T-helper 22 cell (primary cell): ENCODE measurements around the gene ARHGEF19.
"Not testable (repeated sequence)": the region's sequence is repeated elsewhere in the genome, so short reads cannot be mapped to it uniquely, and the experiment has no call there.

Experiments used
- DNase-seq: peaks from one replicate; pipeline ENCODE4 v3.0.0-alpha.2; 2020; ENCODE audit warnings: low read depth

The ARHGEF19 gene

DNA sequence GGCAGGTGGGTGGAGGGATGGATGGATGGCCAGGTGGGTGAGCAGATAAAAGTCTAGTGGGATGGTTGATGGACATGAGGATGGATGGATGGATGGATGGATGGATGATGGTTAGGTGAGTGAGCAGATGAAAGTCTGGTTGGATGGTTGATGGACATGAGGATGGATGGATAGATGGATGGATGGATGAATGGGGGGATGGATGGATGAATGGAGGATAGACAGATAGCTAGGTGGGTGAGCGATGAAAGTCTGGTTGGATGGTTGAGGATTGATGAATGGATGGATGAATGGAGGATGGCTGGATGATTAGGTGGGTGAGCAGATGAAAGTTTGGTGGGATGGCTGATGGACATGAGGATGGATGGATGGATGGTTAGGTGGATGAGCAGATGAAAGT lies 9.0 kb upstream of the ARHGEF19 start:
- no peak for DNase-seq

DNA sequence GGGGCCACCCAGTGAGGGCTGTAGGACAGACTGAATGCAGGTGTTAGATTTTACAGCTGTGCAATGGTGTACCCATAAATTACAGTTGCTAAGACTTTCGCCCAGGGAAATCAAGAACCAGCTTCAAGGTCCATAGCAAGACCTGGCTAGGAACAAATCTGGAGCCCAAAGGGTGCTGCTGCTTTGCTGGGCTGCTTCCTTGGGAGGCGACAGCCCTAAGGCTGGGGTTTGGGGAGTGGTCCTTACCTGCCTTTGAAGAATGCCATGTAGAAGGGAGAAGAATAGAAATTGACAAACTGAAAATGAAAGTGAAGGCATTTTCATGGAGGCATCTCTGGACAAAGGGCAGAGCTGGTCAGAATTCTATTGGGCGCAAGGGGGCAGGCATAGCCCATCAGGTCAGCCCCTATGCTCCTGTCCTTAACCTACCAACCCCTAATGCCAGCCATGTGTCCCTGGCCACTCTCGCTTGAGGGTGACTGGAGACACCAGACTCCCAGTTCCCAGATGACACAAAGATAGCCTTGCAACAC lies 7.6 kb upstream of the ARHGEF19 start:
- no peak for DNase-seq

DNA sequence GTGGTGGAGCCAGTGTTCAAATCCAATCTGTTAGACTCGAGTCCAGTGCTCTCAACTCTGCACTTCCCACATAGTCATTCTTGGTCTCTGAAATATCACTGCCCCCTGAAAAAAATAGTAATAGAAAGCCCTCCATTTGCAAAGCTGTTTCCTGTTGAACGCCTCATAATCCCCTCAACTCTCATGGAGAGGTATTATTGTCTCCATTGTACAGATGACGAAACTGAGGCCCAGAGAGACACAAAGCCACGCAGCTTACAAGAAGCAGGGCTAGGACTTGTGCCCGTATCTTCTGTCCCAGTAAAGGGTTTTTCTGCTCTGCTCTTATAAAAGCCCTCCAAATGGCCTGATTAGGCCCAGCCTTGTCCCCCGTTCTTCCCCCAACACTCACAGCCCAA lies 6.2 kb upstream of the ARHGEF19 start:
- no peak for DNase-seq

DNA sequence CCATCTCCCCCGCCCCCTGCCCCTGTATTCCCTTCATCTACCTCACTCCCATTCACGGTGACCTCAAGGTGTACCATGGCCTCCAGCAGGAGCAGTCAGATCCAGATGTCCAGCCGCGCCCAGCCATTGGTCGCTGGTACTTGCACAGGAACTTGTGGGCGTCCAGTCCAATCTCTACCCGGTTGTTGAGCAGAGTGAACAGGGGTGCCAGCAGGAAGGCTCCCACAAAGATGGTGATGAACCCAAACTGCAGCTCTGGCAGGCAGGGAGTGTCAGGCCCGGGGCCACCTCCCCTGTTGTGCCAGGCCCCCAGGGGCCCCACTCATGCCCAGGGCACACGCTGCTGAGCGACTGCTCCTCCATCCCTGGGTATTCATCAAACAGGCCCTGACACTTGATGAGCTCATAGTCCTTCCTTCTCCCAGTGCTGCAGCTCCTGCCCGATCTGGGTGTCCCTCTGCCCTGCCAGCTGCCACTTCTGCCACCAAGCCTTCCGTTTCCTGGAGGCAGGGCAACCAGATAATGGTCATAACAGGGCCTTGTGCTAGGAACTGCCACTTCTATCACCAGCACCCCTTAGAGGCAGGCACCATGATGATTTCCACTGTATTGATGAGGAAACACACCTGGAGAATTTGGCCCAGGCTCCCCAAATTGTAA lies 5.7 kb upstream of the ARHGEF19 start:
- DNase-seq: no peak

DNA sequence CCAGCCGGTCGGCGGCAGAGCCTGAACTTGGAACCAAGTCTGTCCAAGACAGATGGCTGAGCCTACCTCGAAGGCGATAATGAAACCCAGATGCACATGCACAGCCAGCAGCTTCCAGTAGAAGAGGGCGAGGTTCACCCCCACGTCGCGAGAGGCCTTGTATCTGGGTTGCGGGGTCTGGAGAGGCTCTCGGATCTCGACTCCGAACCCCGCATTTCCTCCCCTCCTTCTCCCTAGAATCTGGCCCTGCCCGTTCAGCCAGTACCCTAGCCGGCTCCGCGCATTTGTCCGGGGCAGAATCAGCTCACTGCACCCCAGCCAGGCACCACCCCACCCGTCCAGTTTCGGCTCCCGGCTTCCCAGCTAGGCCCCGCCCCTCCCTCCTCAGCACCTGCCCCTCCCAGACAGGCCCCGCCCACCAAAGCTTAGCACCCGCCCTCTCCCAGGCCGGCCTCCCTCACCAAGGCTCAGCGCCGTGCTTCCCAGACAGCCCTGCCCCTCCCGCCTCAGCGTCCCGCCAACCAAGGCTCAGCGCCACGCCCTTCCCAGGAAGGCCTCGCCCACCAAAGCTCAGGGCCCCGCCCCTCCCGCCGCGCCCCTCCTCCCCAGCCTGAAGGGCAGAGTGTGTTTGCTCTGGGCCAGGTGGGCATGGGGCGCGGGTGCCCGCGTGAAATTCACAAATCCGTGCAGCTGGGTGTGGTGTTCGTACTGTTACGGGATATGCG lies 4.8 kb upstream of the ARHGEF19 start:
- DNase-seq: peak; percentile 93

DNA sequence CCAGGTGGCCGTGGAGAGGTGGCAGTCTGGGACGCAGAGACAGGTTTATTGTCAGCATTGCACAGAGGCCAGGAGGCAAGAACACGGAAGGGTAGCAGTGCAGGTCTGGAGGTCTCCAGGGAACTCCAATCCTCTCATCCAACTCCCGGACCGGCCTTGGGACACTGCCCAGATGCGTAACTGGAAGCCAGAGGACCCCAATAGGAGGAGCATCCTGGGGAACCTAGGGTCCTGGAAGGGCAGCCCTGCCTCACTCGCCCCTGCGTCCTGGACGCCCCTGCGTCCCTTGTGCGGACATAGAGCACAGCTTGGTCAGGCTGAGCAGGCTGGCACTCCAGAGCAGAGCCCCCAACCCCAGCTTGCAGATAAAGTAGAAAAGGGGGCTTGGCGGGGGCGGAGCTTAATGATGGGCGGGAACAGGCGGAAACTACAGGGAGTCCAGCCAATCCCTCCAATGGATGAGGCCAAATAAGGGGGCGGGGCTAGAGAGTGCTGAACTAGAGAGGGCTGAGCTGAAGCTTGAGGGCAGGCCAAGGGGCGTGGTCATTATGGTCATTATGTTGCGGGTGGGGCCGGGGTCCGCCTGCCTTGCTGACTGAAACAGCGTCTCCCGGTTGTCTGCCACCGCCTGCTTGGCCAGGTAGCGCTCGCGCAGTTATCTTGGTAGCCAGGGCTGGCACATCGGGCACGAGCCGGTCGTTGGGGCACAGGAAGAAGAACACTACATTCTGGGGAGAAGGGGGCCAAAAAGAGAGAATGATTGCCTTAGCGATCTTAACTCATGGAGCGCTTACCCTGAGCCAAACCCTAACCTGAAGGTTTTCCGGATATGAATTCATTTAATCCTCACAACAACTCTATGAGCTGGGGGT lies 3.7 kb upstream of the ARHGEF19 start:
- DNase-seq: peak; percentile 63

DNA sequence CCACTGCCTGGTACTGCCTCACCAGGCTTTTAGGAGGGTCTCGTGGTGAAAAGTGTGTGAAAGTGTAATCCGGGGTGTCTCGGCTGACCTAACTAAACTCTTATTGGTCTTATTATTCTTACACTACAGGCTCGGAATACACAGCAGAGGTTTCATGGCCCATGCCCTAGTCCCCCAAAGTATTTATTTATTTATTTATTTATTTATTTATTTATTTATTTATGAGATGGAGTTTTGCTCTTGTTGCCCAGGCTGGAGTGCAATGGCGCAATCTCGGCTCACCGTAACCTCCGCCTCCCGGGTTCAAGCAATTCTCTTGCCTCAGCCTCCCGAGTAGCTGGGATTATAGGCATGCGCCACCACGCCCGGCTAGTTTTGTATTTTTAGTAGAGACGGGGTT lies 2.8 kb upstream of the ARHGEF19 start:
- DNase-seq: not testable (repeated sequence)

DNA sequence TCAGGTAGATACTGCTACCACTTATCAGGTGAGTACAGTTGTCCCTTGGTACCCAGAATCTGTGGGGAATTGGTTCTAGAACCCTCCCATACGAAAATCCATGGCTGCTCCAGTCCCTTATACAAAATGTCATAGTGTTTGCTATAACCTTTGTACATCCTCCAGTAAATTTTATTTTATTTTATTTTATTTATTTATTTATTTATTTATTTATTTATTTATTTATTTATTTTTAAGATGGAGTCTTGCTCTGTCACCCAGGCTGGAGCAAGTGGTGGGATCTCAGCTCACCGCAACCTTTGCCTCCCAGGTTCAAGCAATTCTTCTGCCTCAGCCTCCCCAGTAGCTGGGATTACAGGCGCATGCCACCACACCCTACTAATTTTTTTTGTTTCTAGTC lies 1.1 kb upstream of the ARHGEF19 start:
- not testable (repeated sequence) for DNase-seq

DNA sequence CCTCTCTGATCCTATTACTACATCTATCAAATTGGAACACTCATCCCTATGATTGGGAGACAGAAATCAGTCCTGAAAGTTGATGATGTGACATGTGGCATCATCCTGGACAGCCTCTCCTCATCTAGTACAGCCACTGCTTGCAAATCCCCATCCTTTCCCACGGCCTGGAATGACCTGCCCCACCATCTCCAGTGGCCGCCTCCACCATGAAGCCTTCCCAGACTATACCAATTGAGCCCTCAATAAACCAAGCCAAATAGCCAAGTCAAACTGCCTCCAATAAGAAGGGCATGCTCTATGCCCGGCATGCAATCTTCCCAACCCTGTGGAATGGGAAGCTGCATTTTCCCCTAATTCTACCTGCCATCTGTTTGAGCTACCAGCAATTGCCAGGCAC lies 561 bp upstream of the ARHGEF19 start:
- no peak for DNase-seq

DNA sequence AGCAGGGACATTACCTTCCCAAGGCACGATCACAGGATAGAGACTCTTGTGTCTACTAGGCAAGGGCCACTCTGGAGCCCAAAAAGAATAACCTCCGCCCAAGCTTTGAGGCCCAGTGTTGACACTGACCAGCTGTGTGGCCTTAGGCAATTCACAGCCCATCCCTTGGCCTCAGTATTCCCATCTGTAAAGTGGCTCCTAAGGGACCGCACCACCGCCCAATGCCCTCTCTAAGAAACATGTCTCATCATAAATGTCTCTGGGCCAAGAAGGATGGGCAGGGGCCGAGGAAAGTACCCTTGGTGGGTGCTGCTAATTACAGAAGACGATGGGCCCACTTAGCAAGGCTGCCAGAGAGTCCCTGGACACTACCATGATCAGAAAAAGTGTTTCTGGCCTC lies 628 bp downstream of the ARHGEF19 start:
- DNase-seq: no peak

DNA sequence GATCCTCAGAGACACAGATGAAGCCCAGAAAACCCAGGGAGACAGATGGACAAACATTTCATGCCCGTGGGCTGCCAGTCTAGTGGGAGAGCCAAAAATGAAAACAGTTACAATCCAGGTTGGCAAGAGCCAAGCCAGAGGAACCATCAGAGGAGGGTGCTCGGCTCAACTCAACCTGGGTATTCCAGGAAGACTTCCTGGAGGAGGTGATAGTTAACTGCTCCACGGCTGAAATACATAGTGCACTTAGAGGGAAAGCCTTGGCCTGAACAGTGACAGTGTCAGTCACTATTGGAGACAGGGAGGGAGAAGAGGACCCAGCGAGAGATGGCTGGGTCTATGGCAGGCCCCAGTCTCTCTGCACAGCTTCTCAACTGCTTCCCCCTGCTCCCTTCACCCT lies 1.9 kb downstream of the ARHGEF19 start:
- no peak for DNase-seq

DNA sequence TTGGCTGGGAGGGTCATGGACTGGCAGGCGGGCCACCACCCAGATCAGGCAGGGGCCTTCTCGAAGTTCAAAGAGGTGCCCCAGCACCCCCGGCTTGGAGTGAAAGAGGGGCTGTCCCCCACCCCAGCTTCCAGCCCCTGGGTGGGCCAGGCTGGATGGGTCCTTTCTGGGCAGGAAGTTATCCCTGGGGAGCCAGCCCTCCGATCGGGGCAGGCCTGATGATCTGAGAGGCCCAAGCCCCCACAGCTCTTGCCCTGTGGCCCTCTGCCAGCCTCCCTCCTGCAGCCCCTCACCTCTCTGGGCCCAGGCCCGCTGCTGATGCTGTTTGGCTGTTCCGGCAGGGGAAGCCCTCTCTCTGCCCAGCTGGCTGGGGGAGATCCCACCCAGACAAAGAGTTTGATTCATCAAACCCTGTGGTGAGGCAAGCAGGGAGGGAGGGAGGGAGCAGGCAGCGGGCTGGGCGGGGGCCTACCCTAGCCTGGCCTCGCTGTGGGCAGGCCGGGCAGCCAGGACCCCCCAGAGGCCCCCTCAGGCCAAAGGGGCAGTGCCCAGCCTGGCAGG lies 2.5 kb downstream of the ARHGEF19 start:
- no peak for DNase-seq

DNA sequence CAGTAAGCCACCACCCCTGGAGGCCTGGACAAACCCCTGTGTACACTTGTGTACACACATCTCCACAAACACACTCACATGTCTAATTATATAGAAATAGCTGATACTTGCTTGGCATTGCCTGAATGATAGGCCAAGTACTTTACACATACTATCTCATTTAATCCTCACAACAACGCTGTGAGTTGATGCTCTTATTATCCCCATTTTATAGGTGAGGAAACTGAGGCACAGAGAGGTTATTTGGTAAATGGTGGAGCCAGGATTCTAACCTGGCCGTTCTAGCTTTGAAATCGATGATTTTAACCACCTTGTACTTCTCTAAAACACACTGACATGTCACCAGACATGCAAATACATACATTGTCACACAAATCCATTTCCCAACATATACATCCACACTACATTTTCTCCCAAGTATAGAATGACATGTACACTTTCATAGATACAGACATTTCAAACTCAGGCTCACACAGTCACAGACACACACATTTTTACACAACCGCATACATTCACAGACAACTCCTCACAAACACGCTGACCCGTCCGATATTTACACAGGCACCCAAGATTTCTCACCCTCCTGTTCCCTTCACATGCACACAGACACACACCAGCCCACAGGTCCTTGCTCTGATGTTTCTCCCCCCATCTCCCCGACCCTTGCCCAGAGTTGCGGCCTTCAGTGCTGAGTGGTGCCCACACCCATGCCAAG lies 3.2 kb downstream of the ARHGEF19 start:
- no peak for DNase-seq

DNA sequence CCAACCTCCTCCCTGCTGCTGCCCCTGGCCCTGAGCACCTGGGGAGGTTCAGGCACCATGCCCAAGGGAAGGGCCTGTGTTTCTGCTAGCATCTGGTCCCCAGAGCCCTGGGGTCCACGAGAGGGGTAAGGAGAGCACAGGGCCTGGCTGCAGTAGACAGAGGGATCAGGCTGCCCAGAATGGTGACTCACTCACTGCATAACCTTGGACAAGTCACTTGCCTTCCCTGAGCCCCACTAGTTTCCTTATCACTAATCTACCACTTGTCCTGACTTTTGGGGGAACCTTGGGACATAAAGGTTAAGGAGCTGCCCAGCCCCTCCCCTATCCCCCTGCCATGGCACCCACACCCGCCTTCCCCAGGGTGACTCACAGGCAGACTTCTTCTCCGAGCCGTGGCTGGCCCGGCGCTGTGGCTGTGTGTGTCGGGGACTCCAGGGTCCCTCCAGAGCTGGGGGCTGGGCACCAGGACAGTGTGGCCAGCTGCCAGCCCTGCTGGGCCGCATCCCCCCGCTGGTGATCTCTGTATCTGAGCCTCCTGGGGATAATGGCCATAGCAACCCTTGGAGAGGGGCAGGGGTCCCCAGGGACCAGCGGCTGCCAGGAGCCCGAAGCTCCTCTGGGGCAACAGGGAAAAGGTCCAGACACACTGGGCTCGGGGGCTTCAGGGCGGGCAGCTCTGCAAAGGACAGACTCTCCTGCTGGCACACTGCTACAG lies 4.0 kb downstream of the ARHGEF19 start:
- DNase-seq: no peak

DNA sequence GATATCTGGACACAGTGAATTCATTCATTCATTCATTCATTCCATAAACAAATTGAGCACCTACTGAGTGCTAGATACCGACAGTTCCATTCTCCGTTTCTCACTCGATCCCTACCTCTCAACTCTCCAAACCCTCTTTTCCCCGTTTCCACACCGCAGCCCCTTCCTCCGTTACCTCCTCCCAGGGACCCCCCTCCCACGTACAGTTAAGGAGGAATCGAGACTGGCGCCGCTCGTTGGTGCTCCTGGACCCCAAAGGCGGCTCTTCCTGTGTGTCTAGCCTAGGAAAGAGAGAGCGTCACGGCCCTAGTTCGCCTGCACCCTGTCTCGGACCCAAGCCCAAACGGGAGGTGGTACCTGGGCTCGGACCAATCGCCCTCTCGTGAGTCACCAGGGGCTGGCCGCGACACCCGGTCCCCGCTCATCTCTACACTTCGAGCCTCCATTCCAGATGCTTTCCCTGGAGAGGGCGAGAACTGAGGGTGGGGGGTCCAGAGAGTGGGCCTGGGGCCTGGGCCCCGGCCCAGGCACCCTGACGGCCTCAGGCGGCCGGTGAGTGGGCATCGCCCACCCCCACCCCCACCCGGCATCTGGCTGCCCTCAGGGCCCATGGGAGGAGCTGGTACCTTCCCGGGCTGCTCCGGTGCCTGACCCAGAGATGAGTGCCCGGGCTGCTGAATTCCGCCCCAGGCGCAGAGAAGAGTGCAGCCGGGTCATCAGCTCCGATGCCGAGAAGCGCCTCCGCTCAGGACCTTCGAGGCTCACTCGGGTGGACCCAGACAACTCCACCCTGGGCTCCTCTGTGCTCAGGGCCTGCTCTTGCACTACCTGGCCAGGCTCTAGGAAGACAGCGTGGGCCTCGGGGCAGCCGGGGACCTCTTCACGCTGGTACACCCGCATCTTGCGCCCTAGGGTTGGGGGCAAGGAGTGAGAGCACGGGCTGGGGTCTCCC lies 4.9 kb downstream of the ARHGEF19 start:
- no peak for DNase-seq

DNA sequence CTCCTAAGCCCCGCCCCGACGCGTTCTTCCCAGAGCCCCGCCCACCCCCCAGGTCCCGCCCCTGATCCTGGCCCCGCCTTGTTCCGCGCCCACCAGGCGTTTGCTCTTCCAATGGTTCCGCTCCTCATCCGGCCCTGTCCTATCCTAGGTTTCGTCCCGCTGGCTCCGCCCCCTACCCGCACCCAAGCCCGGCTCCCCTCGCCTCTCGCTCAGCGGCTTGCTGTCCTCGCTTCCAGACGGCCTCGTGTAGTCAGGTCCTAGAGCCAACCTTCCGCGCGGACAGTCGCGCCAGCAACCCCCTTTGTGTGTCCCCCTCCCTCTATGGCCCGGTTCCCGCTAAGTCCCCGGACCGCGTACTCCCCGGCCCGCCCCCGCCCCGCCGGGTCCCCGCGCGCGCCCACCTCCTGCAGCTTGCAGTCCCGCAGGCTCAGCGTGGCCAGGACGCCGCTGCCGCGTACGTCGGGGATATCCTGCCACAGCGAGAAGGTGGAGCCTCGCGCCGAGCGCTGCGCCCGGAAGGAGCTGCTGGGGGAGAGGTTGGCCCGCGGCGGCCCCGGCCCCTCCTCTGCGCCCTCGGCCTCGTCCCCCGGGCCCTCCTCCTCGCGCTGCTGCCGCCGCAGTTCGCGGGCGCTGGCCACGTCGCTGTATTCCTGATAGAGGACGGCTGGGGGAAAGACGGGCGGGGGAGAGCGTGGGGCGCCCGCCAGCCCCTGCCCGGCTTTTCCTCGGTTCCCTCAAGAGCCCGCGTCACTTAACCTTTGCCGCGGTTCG lies 5.7 kb downstream of the ARHGEF19 start:
- peak; percentile 90 for DNase-seq

DNA sequence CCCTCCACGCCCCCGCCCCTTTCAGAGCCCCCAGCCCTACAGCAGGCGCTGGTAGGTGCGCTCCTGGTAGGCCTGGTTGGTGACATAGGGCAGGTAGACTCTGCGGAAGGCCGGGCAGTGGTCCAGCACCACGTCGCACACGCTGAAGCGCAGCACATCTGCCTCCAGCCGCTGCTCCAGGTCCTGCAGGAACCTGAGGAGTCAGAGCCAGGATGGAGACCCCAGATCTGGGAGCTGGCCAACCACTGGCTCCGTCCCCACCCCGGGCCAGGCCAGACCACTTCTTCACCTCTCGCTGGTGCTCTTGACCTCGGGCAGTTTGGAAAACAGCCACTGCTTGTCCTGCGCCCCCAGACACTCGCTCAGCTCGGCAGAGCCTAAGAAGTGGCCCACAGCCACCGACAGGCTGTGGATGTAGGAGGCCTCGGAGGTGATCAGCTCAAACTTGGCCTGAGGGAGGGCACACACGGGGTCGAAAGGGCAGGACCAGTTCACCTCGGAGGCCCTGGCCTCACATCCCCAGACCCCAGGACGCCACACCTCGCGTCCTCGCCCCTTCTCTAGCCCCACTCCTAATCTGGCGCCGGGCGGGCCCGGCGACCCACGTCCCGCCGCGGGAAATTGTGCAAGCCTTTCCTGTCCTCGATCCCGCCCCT lies 6.4 kb downstream of the ARHGEF19 start:
- DNase-seq: no peak

DNA sequence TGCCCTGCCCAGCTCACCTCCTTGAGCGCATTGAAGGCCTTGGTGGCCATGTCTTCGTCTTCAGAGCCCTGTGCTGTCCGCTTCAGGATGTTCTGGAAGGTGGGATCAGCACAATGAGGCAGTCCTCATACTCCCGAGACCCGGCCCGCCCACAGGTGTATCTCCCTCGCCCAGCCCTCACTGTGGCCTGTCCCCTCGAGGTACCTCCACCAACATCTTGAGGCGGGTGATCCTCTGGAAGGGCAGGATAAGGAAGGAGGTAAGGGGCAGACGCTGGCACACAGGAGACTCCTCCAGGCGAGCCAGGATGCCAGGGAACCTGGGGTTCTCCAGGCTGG lies 7.1 kb downstream of the ARHGEF19 start:
- no peak for DNase-seq
